GM12878 (cell line): ENCODE measurements around the gene NXN. TPM values are rescaled to one million over a fixed set of nuclear protein-coding genes. Genes with fewer than 3 reads are reported as not detected.
A peak's percentile ranks its signal among the peaks of the same experiment; 100 is the strongest.

Source experiments
- EP300 ChIP-seq, 2 experiments: fragments of 150-350 bp in 1 of 2; IDR thresholded peaks; 2 replicates each; pipeline ENCODE4 v1.6.1; 2011 to 2012; ENCODE audit warnings: low read depth in 2 of 2, low read length in 2 of 2, borderline replicate concordance in 1 of 2, improper control_type of control experiment in 1 of 2, inconsistent platforms in 1 of 2; ENCODE audit not compliant: control insufficient read depth in 1 of 2
- GABPA ChIP-seq: IDR thresholded peaks from 2 replicates; pipeline ENCODE4 v1.6.1; 2014; ENCODE audit warnings: antibody characterized with exemption, low read depth, mild to moderate bottlenecking, inconsistent platforms
- LARP7 ChIP-seq: fragments of 450-650 bp; IDR thresholded peaks from 2 replicates; pipeline ENCODE4 v1.6.1; 2017; ENCODE audit warnings: mild to moderate bottlenecking
- SMAD1 ChIP-seq: fragments of 450-650 bp; IDR thresholded peaks from 2 replicates; pipeline ENCODE4 v1.6.1; 2018; ENCODE audit warnings: mild to moderate bottlenecking, low read depth; ENCODE audit not compliant: partially characterized antibody
- SREBF1 ChIP-seq: IDR thresholded peaks from 2 replicates; pipeline ENCODE4 v1.6.1; 2012; ENCODE audit warnings: mild to moderate bottlenecking, low read length
- SUPT20H ChIP-seq: IDR thresholded peaks from 2 replicates; pipeline ENCODE4 v1.6.1; 2011; ENCODE audit warnings: low read depth, mild to moderate bottlenecking, low read length, moderate library complexity, borderline replicate concordance; ENCODE audit not compliant: control insufficient read depth
- polyA plus RNA-seq, 11 experiments: library from polyadenylated mRNA; depleted of rRNA in 4 of 11; unstranded in 6 of 11; stranded (reverse) in 5 of 11; fragments of >200 nt; fragmentation: Nextera tagmentation in 4 of 11; fragmentation: Illumina TruSeq in 1 of 11; extraction: Ambion mirVana in 4 of 11; extraction: Trizol in 1 of 11; gene quantifications; 1 replicate in 1 of 11; 2 replicates in 10 of 11; pipeline versions ENCODE4 v1.2.1 to v1.2.3, GENCODE V29; 2011 to 2016; ENCODE audit warnings: inconsistent platforms in 2 of 11, missing spikeins in 2 of 11, low read depth in 1 of 11
- total RNA-seq, 4 experiments: library from RNA; depleted of rRNA in 3 of 4; stranded (reverse); fragments of >200 nt in 3 of 4; fragmentation: Illumina TruSeq in 1 of 4; extraction: Trizol in 1 of 4; gene quantifications; 2 replicates each; pipeline versions ENCODE4 v1.2.1 to v1.2.3, GENCODE V29; 2013 to 2021
- TF ChIP-seq, protein P1 (sequence below): fragments of 150-350 bp; IDR thresholded peaks from 2 replicates; pipeline ENCODE4 v1.6.1; 2014; ENCODE audit warnings: mild to moderate bottlenecking, low read depth, low read length
- TF ChIP-seq, protein P2 (sequence below): IDR thresholded peaks from 2 replicates; pipeline ENCODE4 v1.6.1; 2011; ENCODE audit warnings: mild to moderate bottlenecking, low read depth, low read length, moderate library complexity; ENCODE audit not compliant: insufficient replicate concordance
- TF ChIP-seq, protein P3 (sequence below): fragments of 450-650 bp; IDR thresholded peaks from 2 replicates; pipeline ENCODE4 v1.6.1; 2018; ENCODE audit warnings: mild to moderate bottlenecking, low read depth, moderate library complexity; ENCODE audit not compliant: partially characterized antibody

The NXN gene
- total and polyA plus RNA-seq, 10 of the 15 experiments (the other 5 are each of a cell fraction or from before 2014, with no cell fraction given): 0.04 to 1.2 (median 0.30) TPM

DNA sequence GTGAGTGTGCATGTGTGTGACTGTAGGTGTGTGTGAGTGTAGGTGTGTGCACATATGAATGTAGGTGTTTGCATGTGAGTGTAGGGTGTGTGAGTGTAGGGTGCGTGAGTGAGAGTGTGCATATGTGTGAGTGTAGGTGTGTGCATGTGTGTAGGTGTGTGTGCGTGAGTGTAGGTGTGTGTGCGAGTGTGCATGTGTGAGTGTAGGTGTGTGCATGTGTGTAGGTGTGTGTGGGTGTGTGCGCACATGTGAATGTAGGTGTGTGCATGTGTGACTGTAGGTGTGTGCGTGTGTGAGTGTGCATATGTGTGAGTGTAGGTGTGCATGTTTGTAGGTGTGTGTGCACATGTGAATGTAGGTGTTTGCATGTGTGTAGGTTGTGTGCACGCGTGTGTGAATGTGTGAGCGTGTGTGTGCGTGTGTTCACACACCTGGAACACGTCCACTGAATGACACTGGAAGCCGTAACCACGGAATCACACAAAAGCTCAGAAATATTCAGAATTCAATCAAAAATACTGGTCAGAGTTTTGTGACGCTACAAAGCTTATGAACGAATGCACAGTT lies 166.9 kb downstream of the NXN start (continued):
- no peak for TF ChIP-seq SMAD1
- no peak for TF ChIP-seq SREBF1
- no peak for TF ChIP-seq EP300 (IDR thresholded peaks at IDR 0.05; ENCODE audit: borderline replicate concordance in 1 of 2, control insufficient read depth in 1 of 2, low read depth in 2 of 2, low read length in 2 of 2)
- TF ChIP-seq, protein P1, sequence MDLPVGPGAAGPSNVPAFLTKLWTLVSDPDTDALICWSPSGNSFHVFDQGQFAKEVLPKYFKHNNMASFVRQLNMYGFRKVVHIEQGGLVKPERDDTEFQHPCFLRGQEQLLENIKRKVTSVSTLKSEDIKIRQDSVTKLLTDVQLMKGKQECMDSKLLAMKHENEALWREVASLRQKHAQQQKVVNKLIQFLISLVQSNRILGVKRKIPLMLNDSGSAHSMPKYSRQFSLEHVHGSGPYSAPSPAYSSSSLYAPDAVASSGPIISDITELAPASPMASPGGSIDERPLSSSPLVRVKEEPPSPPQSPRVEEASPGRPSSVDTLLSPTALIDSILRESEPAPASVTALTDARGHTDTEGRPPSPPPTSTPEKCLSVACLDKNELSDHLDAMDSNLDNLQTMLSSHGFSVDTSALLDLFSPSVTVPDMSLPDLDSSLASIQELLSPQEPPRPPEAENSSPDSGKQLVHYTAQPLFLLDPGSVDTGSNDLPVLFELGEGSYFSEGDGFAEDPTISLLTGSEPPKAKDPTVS: no peak
- no peak for TF ChIP-seq GABPA
- no peak for TF ChIP-seq LARP7
- TF ChIP-seq, protein P2, sequence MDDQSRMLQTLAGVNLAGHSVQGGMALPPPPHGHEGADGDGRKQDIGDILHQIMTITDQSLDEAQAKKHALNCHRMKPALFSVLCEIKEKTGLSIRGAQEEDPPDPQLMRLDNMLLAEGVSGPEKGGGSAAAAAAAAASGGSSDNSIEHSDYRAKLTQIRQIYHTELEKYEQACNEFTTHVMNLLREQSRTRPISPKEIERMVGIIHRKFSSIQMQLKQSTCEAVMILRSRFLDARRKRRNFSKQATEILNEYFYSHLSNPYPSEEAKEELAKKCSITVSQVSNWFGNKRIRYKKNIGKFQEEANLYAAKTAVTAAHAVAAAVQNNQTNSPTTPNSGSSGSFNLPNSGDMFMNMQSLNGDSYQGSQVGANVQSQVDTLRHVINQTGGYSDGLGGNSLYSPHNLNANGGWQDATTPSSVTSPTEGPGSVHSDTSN: peak; percentile 6
- TF ChIP-seq, protein P3, sequence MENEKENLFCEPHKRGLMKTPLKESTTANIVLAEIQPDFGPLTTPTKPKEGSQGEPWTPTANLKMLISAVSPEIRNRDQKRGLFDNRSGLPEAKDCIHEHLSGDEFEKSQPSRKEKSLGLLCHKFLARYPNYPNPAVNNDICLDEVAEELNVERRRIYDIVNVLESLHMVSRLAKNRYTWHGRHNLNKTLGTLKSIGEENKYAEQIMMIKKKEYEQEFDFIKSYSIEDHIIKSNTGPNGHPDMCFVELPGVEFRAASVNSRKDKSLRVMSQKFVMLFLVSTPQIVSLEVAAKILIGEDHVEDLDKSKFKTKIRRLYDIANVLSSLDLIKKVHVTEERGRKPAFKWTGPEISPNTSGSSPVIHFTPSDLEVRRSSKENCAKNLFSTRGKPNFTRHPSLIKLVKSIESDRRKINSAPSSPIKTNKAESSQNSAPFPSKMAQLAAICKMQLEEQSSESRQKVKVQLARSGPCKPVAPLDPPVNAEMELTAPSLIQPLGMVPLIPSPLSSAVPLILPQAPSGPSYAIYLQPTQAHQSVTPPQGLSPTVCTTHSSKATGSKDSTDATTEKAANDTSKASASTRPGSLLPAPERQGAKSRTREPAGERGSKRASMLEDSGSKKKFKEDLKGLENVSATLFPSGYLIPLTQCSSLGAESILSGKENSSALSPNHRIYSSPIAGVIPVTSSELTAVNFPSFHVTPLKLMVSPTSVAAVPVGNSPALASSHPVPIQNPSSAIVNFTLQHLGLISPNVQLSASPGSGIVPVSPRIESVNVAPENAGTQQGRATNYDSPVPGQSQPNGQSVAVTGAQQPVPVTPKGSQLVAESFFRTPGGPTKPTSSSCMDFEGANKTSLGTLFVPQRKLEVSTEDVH: no peak
- TF ChIP-seq SUPT20H: no peak
